Activated naive CD4-positive, alpha-beta T cell treated with anti-CD3 and anti-CD28 coated beads for 36 hours (primary cell): ENCODE results near the gene CELF2. TPM values are rescaled to one million over a fixed set of nuclear protein-coding genes. Genes with fewer than 3 reads are reported as not detected.

Experiments
- CTCF ChIA-PET: fragments of 350-600 bp; sonication (Branson Sonifier 250); formaldehyde crosslinking; loops from one replicate; lab custom pipeline; 2021; ENCODE audit warnings: antibody characterized with exemption; lab: Charles Lee
- DNase-seq: peaks from one replicate; pipeline ENCODE4 v3.0.0-alpha.2; 2020
- H3K27ac Mint-ChIP-seq: one replicate; pipeline ENCODE4 v1.8.0; 2021; ENCODE audit warnings: mild to moderate bottlenecking, mixed read lengths
- H3K27me3 Mint-ChIP-seq: one replicate; pipeline ENCODE4 v1.8.0; 2021; ENCODE audit warnings: low read depth, mixed read lengths
- H3K36me3 Mint-ChIP-seq: one replicate; pipeline ENCODE4 v1.8.0; 2021; ENCODE audit warnings: low read depth, mixed read lengths
- H3K4me1 Mint-ChIP-seq: one replicate; pipeline ENCODE4 v1.8.0; 2021; ENCODE audit warnings: low read depth, mixed read lengths
- H3K4me3 Mint-ChIP-seq: one replicate; pipeline ENCODE4 v1.8.0; 2021; ENCODE audit warnings: mild to moderate bottlenecking, moderate library complexity, mixed read lengths
- H3K9me3 Mint-ChIP-seq: one replicate; pipeline ENCODE4 v1.8.0; 2021; ENCODE audit warnings: mixed read lengths
- intact Hi-C: fragments of 100-400 bp; cut with micrococcal nuclease; formaldehyde crosslinking; loops from one replicate; pipeline ENCODE4 v1.15.1; 2023
- total RNA-seq, 2 experiments: library from RNA; stranded (reverse); gene quantifications; one replicate each; pipeline ENCODE4 v1.2.3, GENCODE V29; 2021

Gene CELF2
- total RNA-seq, 2 experiments from 2014 or later, result 68.2 to 72.2 TPM

DNA sequence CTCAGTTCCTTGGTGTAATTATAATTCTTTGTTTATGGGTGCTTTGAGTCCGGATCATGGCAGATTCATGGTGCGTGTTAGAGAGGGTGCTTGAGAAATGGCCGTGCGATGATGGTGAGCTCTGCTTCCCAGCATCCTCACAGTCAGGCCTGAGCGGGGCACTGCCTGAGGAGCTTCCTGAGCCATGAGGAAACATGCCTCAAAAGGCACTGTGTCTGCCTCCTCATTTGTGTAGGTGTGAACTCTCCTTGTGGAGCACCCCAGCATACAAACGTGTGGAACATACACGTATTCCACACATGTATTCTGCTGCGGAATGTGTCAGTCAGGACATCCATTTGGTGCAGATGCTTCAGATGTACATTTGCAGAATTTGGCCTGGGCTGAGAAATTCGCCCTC is 205.4 kb downstream of the CELF2 start:
- Mint-ChIP-seq H3K27ac (peak overlapping the region; percentile 47), H3K4me1 (peaks cover 86% of the 10 kb centered on the region), H3K36me3 (peaks cover 44% of the 10 kb centered on the region), H3K9me3 (no peaks in the 10 kb centered on the region), H3K4me3 (no peak overlapping the region), H3K27me3 (no peaks in the 10 kb centered on the region)
- DNase-seq, result no peak
- intact Hi-C loops, result no loop called here
- CTCF ChIA-PET, result interaction anchor here (1.1 kb wide), 1 partner anchor 8 kb away, joined by 4 read pairs; no protein-coding TSS in a partner anchor

GRCh38 chr10:11223507-11224140 is 206.0 kb downstream of the CELF2 start:
- no peaks in the 10 kb centered on the region for H3K9me3 Mint-ChIP-seq
- H3K27ac Mint-ChIP-seq, result no peak overlapping the region
- H3K4me3 Mint-ChIP-seq, result no peak overlapping the region
- H3K27me3 Mint-ChIP-seq, result no peaks in the 10 kb centered on the region
- DNase-seq, result no peak
- peaks cover 44% of the 10 kb centered on the region for H3K36me3 Mint-ChIP-seq
- intact Hi-C loops, result no loop called here
- CTCF ChIA-PET, result no interaction called here
- peaks cover 85% of the 10 kb centered on the region for H3K4me1 Mint-ChIP-seq

- H3K27ac Mint-ChIP-seq, result no peak overlapping the region
- DNase-seq, result no peak
- H3K9me3 Mint-ChIP-seq, result no peaks in the 10 kb centered on the region
- peaks cover 44% of the 10 kb centered on the region for H3K36me3 Mint-ChIP-seq
- no peak overlapping the region for H3K4me3 Mint-ChIP-seq
- peaks cover 85% of the 10 kb centered on the region for H3K4me1 Mint-ChIP-seq
- H3K27me3 Mint-ChIP-seq, result no peaks in the 10 kb centered on the region
- CTCF ChIA-PET, result no interaction called here
- intact Hi-C loops, result no loop called here
Measured at GRCh38 chr10:11224321-11224720, 206.6 kb downstream of the CELF2 start.

DNA sequence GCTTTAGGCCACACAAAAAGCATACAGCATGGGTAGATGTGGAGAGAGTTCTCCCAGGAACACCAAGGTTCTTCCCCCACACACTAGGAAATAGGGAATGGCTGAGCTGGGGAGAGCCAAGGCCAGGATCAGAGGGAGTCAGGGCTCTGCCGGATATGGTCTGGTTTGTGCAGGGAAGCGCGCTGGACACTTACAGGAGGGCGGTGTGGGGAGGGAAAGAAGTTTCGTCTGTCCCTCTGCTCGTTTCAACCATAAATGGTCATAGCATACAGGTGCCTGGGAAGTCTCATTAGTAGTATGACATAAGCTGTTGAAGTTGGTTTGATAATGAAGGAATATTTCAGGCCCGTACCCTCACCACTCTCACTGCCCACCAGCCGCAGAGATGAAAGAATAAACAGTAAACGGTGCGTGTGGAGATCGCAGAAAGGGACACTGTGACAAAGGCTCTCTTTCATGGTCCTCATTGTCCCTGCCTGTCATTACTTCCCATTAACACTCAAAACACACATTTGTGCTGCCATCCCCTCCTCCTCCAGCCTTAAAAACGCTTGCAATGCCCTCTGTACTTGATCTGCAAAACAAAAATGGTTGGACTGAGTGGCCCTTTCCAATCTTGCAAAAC is 207.2 kb downstream of the CELF2 start:
- no peak for DNase-seq
- Mint-ChIP-seq H3K27me3 (no peaks in the 10 kb centered on the region), H3K4me3 (no peak overlapping the region), H3K9me3 (no peaks in the 10 kb centered on the region), H3K36me3 (peaks cover 45% of the 10 kb centered on the region), H3K4me1 (peaks cover 87% of the 10 kb centered on the region), H3K27ac (peak overlapping the region; percentile 87)
- intact Hi-C loops, result no loop called here
- CTCF ChIA-PET, result interaction anchor here (2.7 kb wide), 1 partner anchor 14 kb away, joined by 10 read pairs; no protein-coding TSS in a partner anchor

DNA sequence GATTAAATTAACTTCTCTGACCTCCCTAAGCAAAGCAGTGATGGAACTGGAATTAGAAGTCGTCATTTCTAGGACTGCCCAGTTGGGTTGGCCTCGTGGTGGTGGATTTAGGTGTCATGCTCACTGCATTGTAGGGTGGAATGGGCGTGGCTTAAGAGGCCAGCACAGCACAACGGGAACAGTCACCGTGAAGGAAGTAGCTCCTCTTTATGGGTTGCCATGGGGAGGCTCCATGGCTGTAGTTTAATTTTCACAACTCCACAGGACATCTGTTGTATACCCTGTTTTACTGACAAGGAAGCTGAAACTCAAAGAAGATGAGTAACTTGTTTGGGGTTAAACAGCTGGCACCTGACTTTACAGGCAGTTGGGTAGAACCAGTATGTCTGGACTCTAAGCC is 208.3 kb downstream of the CELF2 start:
- CTCF ChIA-PET, result interaction anchor here (0.6 to 2.7 kb wide), 7 partner anchors 11 to 80 kb away, joined by 3 to 10 read pairs (median 3); no protein-coding TSS in a partner anchor
- Mint-ChIP-seq H3K4me1 (peaks cover 89% of the 10 kb centered on the region), H3K36me3 (peaks cover 37% of the 10 kb centered on the region), H3K27ac (peak overlapping the region; percentile 87), H3K4me3 (peak overlapping the region; percentile 56), H3K9me3 (no peaks in the 10 kb centered on the region), H3K27me3 (no peaks in the 10 kb centered on the region)
- DNase-seq, result peak; percentile 88
- intact Hi-C loops, result loop anchor here (1.0 to 2.0 kb wide), 4 partner anchors 8 to 95 kb away; no protein-coding TSS in a partner anchor

DNA sequence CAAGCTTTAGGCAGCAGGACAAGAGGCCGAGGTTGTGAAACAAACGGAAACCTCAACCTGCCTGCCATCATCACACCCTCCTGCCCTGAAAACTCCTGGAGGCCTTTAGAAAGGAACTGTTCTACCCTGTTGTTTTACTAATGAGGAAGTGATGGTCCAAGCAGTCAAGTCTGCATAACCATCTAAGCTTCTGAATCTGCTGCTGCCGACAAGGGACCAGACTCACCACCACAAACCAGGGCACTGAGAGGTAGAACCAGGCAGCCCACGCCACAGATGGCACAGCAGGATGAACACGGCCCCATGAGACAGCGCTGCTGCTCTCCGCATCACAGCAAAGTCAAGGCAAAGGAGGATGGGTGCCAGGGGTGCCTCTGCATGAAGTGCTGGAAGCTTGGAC is 209.4 kb downstream of the CELF2 start:
- Mint-ChIP-seq H3K4me3 (peak overlapping the region; percentile 56), H3K27ac (peak overlapping the region; percentile 87)

GRCh38 chr10:11229893-11230292 is 212.2 kb downstream of the CELF2 start:
- H3K36me3 Mint-ChIP-seq, result peaks cover 31% of the 10 kb centered on the region
- H3K4me3 Mint-ChIP-seq, result no peak overlapping the region
- no peaks in the 10 kb centered on the region for H3K27me3 Mint-ChIP-seq
- no peak for DNase-seq
- CTCF ChIA-PET, result interaction anchor here (0.6 to 1.5 kb wide), 2 partner anchors 9 to 892 kb away, joined by 3 to 4 read pairs; no protein-coding TSS in a partner anchor
- intact Hi-C loops, result loop anchor here (5.0 kb wide), 1 partner anchor 347 kb away; no protein-coding TSS in a partner anchor
- H3K4me1 Mint-ChIP-seq, result peaks cover 97% of the 10 kb centered on the region
- H3K27ac Mint-ChIP-seq, result peak overlapping the region; percentile 65
- no peaks in the 10 kb centered on the region for H3K9me3 Mint-ChIP-seq

More for the DNA sequence above, 209.4 kb downstream of the CELF2 start:
- DNase-seq, result no peak
- CTCF ChIA-PET, result interaction anchor here (0.6 to 2.7 kb wide), 12 partner anchors 8 to 116 kb away, joined by 3 to 10 read pairs (median 3); no protein-coding TSS in a partner anchor
- no peaks in the 10 kb centered on the region for H3K27me3 Mint-ChIP-seq
- peaks cover 90% of the 10 kb centered on the region for H3K4me1 Mint-ChIP-seq
- no peaks in the 10 kb centered on the region for H3K9me3 Mint-ChIP-seq
- peaks cover 31% of the 10 kb centered on the region for H3K36me3 Mint-ChIP-seq
- intact Hi-C loops, result loop anchor here (2.0 kb wide), 1 partner anchor 94 kb away; no protein-coding TSS in a partner anchor

DNA sequence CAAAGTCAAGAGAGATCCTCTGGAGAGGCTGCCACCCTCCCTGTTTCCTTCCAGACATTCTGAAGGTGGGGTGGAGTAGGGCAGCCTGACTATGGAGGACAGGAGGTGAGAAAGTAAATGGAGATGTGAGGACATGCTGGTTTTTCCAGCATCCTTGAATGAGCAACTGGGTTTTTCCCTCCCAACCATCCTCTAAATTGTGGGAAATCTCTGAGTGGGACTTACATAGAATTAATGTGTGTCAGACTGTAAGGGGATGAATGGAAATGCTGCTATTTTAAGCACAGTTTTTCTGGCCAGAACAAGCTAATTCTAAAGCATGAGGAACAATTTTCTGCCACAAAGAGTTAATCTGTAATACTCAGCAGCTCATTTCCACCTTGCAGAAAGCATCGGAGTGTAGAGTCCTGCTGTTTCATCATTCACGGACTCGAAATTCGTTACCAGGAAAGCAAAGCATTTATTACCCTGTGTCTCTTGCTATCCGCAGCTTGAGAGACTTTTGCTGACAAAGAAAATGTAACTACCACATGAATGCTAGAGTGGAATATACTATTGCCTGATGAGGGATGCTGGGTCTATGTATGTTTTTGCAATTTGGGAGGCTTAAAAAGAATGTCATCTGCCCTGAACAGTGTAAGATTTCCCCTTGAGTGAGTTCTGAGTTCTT is 213.0 kb downstream of the CELF2 start:
- no peak for DNase-seq
- CTCF ChIA-PET, result interaction anchor here (0.6 to 1.6 kb wide), 3 partner anchors 10 to 891 kb away, joined by 3 to 5 read pairs (median 4); no protein-coding TSS in a partner anchor
- Mint-ChIP-seq H3K36me3 (peaks cover 31% of the 10 kb centered on the region), H3K4me1 (peaks cover 97% of the 10 kb centered on the region), H3K4me3 (no peak overlapping the region), H3K9me3 (no peaks in the 10 kb centered on the region), H3K27me3 (no peaks in the 10 kb centered on the region), H3K27ac (peak overlapping the region; percentile 65)
- intact Hi-C loops, result loop anchor here (5.0 kb wide), 1 partner anchor 347 kb away; no protein-coding TSS in a partner anchor

- Mint-ChIP-seq H3K9me3 (no peaks in the 10 kb centered on the region), H3K36me3 (peaks cover 28% of the 10 kb centered on the region), H3K4me3 (no peak overlapping the region), H3K27ac (peak overlapping the region; percentile 54), H3K4me1 (peaks cover 97% of the 10 kb centered on the region), H3K27me3 (no peaks in the 10 kb centered on the region)
- no peak for DNase-seq
- CTCF ChIA-PET, result interaction anchor here (1.0 to 1.6 kb wide), 2 partner anchors 10 to 11 kb away, joined by 3 to 5 read pairs; no protein-coding TSS in a partner anchor
- intact Hi-C loops, result loop anchor here (5.0 kb wide), 1 partner anchor 346 kb away; no protein-coding TSS in a partner anchor
Measured at GRCh38 chr10:11231285-11231684, 213.6 kb downstream of the CELF2 start.

DNA sequence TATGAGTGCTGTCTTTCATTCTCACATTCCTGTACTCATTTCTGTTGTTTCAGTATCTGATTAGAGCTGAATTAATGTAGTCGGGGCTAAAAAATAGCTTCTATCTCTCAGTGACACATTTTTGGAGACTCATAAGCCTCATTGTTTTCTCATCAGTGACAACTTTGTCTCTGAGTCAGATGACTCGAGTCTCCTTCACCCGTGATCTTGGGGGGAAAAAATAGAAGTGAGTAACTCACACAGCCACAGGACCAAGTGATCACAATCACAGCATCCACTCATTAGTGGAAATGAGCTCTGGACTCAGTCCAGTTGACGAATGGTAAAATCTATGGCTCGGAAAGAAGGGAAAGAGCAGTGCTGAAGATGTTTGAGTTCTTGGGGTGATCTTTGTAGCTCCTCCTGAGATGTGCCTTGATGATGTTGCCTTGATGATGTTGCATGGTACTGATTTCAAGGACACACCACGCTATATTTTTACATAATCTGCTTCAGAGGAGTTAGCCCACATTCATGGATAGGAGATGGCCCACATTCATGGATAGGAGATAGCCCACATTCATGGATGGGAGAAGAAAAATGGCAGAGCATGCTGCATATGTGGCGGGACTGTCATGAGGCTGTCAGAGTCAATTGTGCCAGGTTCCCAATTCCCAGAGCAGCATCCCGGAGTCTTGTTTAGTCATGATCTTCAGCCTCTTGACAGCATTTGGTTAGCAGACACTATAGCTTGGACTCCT is 214.7 kb downstream of the CELF2 start:
- peak; percentile 66 for DNase-seq
- Mint-ChIP-seq H3K4me3 (no peak overlapping the region), H3K36me3 (peaks cover 27% of the 10 kb centered on the region), H3K27ac (peak overlapping the region; percentile 93), H3K4me1 (peaks cover 97% of the 10 kb centered on the region), H3K9me3 (no peaks in the 10 kb centered on the region), H3K27me3 (no peaks in the 10 kb centered on the region)
- intact Hi-C loops, result loop anchor here (1.0 to 5.0 kb wide), 3 partner anchors 14 to 345 kb away; no protein-coding TSS in a partner anchor
- CTCF ChIA-PET, result interaction anchor here (0.7 to 1.2 kb wide), 5 partner anchors 16 to 66 kb away, joined by 3 to 4 read pairs (median 3); no protein-coding TSS in a partner anchor

DNA sequence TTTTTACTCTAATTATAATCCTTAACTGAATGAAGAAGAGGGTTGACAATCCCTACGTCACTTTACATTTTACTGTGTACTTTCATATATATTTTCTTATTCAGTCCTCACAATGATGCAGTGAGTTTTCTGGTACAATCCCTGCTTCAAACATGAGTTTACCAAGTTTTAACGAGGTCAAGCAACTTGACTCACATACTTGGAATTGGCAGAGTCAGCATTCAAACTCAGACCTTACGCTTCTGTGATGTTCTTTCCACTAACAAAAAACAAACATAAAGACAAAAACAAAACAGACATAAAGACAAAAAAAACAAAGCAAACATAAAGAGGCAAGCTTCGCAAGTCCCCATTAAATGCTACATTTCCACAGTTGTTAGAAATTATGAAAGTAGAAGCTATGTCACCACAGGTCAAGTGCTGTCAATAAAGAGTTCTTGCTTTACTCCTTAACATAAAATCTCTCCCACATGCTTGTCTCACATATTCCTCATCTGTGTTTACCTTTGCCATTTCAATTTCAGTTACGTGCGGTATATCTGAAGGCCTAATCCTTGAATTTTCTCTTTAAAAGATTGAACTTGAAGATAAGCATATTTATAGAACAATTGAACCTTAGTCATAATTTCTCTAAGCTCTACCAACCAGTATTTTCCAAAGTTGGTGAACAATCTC is 217.3 kb downstream of the CELF2 start:
- Mint-ChIP-seq H3K36me3 (peaks cover 16% of the 10 kb centered on the region), H3K27ac (peak overlapping the region; percentile 93), H3K4me1 (peaks cover 95% of the 10 kb centered on the region), H3K4me3 (peak overlapping the region; percentile 28), H3K27me3 (no peaks in the 10 kb centered on the region), H3K9me3 (no peaks in the 10 kb centered on the region)
- DNase-seq, result no peak
- intact Hi-C loops, result loop anchor here (1.0 to 5.0 kb wide), 10 partner anchors 9 to 887 kb away; no protein-coding TSS in a partner anchor
- CTCF ChIA-PET, result interaction anchor here (0.6 to 2.2 kb wide), 5 partner anchors 8 to 143 kb away, joined by 3 to 6 read pairs (median 3); no protein-coding TSS in a partner anchor
